HEK293 (cell line): ENCODE measurements around the gene ULBP3.

ENCODE experiments used
- CTCF ChIA-PET: fragments of 350-600 bp; formaldehyde crosslinking; extraction: SDS; loops from one replicate; lab custom pipeline; 2021; ENCODE audit warnings: antibody characterized with exemption; lab: Yijun Ruan, JAX
- POLR2A ChIA-PET: fragments of 300-600 bp; formaldehyde crosslinking; extraction: SDS; loops from one replicate; lab custom pipeline; 2020; ENCODE audit warnings: antibody characterized with exemption, inconsistent platforms; lab: Yijun Ruan, JAX
- H3K27ac ChIP-seq: fragments of 200-500 bp; sonication (Bioruptor generic); 2 replicates; pipeline ENCODE4 v1.5.1; 2014; ENCODE audit warnings: low read depth, low read length, control low read depth, inconsistent platforms; ENCODE audit errors: extremely low read depth
- H3K36me3 ChIP-seq, 2 experiments: fragments of 200-500 bp in 1 of 2; sonication (Bioruptor generic) in 1 of 2; 1 replicate in 1 of 2; 2 replicates in 1 of 2; pipeline ENCODE4 v1.5.1; 2014 to 2017; ENCODE audit warnings: inconsistent platforms in 2 of 2, low read length in 2 of 2; ENCODE audit not compliant: control insufficient read depth in 2 of 2, insufficient read depth in 1 of 2
- H3K4me1 ChIP-seq: fragments of 200-500 bp; sonication (Bioruptor generic); 2 replicates; pipeline ENCODE4 v1.5.1; 2014; ENCODE audit warnings: mild to moderate bottlenecking, low read length, inconsistent platforms; ENCODE audit not compliant: control insufficient read depth, insufficient read depth
- H3K4me3 ChIP-seq: 2 replicates; pipeline ENCODE4 v1.5.1; 2011; ENCODE audit warnings: low read depth, mild to moderate bottlenecking, control low read depth, low read length, moderate library complexity
- H3K9me3 ChIP-seq: fragments of 200-500 bp; sonication (Bioruptor generic); 2 replicates; pipeline ENCODE4 v1.5.1; 2014; ENCODE audit warnings: low read depth, low read length, inconsistent platforms; ENCODE audit not compliant: control insufficient read depth, insufficient read depth
- ATF2 ChIP-seq: fragments of 450-650 bp; formaldehyde crosslinking; IDR thresholded peaks from 2 replicates; pipeline ENCODE4 v1.5.1; 2016; ENCODE audit warnings: missing biosample characterization, missing genetic modification characterization, low read depth
- BCL11B ChIP-seq: fragments of 450-650 bp; formaldehyde crosslinking; IDR thresholded peaks from 2 replicates; pipeline ENCODE4 v1.5.1; 2016; ENCODE audit warnings: low read depth, missing biosample characterization, missing genetic modification characterization
- GLI4 ChIP-seq: fragments of 450-650 bp; formaldehyde crosslinking; IDR thresholded peaks from 2 replicates; pipeline ENCODE4 v1.5.1; 2016; ENCODE audit warnings: missing biosample characterization, missing genetic modification characterization
- SALL2 ChIP-seq: fragments of 450-650 bp; formaldehyde crosslinking; IDR thresholded peaks from 2 replicates; pipeline ENCODE4 v1.5.0; 2017; ENCODE audit warnings: missing biosample characterization, mild to moderate bottlenecking, missing genetic modification characterization, borderline replicate concordance
- TRIM28 ChIP-seq: IDR thresholded peaks from 2 replicates; pipeline ENCODE4 v1.6.1; 2011; ENCODE audit warnings: low read length, control low read depth, borderline replicate concordance
- ZIC2 ChIP-seq: fragments of 450-650 bp; formaldehyde crosslinking; IDR thresholded peaks from 2 replicates; pipeline ENCODE4 v1.5.1; 2016; ENCODE audit warnings: missing biosample characterization, missing genetic modification characterization
- ZNF184 ChIP-seq: fragments of 450-650 bp; IDR thresholded peaks from 2 replicates; pipeline ENCODE4 v1.5.1; 2018; ENCODE audit warnings: missing biosample characterization, mild to moderate bottlenecking, missing genetic modification characterization
- ZNF394 ChIP-seq: fragments of 450-650 bp; formaldehyde crosslinking; IDR thresholded peaks from 2 replicates; pipeline ENCODE4 v1.5.1; 2016; ENCODE audit warnings: missing biosample characterization, missing genetic modification characterization, mild to moderate bottlenecking, moderate library complexity, borderline replicate concordance
- ZNF449 ChIP-seq: fragments of 450-650 bp; formaldehyde crosslinking; IDR thresholded peaks from 2 replicates; pipeline ENCODE4 v1.5.1; 2017; ENCODE audit warnings: missing biosample characterization, mild to moderate bottlenecking, missing genetic modification characterization, moderate library complexity
- ZNF473 ChIP-seq: fragments of 450-650 bp; formaldehyde crosslinking; IDR thresholded peaks from 2 replicates; pipeline ENCODE4 v1.5.1; 2017; ENCODE audit warnings: missing biosample characterization, missing genetic modification characterization
- ZNF529 ChIP-seq: fragments of 450-650 bp; formaldehyde crosslinking; IDR thresholded peaks from 2 replicates; pipeline ENCODE4 v1.5.1; 2017; ENCODE audit warnings: missing genetic modification characterization, missing biosample characterization; ENCODE audit not compliant: insufficient replicate concordance
- ZNF548 ChIP-seq: fragments of 450-650 bp; formaldehyde crosslinking; IDR thresholded peaks from 2 replicates; pipeline ENCODE4 v1.5.1; 2016; ENCODE audit warnings: missing biosample characterization, missing genetic modification characterization
- ZNF585B ChIP-seq: fragments of 450-650 bp; formaldehyde crosslinking; IDR thresholded peaks from 2 replicates; pipeline ENCODE4 v1.5.1; 2016; ENCODE audit warnings: missing biosample characterization, missing genetic modification characterization
- ZNF677 ChIP-seq: fragments of 450-650 bp; IDR thresholded peaks from 2 replicates; pipeline ENCODE4 v1.5.0; 2018; ENCODE audit warnings: missing biosample characterization, mild to moderate bottlenecking, missing genetic modification characterization, moderate library complexity
- ZNF707 ChIP-seq: fragments of 450-650 bp; formaldehyde crosslinking; IDR thresholded peaks from 2 replicates; pipeline ENCODE4 v1.5.1; 2016; ENCODE audit warnings: missing biosample characterization, missing genetic modification characterization
- ZNF76 ChIP-seq: fragments of 450-650 bp; formaldehyde crosslinking; IDR thresholded peaks from 2 replicates; pipeline ENCODE4; 2016; ENCODE audit warnings: low read depth, missing biosample characterization, missing genetic modification characterization, borderline replicate concordance
- ZNF768 ChIP-seq: fragments of 450-650 bp; formaldehyde crosslinking; IDR thresholded peaks from 2 replicates; pipeline ENCODE4 v1.5.1; 2018; ENCODE audit warnings: missing biosample characterization, mild to moderate bottlenecking, missing genetic modification characterization
- ZNF776 ChIP-seq: fragments of 450-650 bp; formaldehyde crosslinking; IDR thresholded peaks from 2 replicates; pipeline ENCODE4 v1.5.0; 2017; ENCODE audit warnings: missing biosample characterization, missing genetic modification characterization, borderline replicate concordance
- ZNF785 ChIP-seq: fragments of 450-650 bp; formaldehyde crosslinking; IDR thresholded peaks from 2 replicates; pipeline ENCODE4 v1.5.1; 2016; ENCODE audit warnings: missing biosample characterization, missing genetic modification characterization
- TF ChIP-seq, protein P1 (sequence below): fragments of 450-650 bp; formaldehyde crosslinking; IDR thresholded peaks from 2 replicates; pipeline ENCODE4 v1.5.1; 2017; ENCODE audit warnings: missing biosample characterization, missing genetic modification characterization

Gene ULBP3

DNA sequence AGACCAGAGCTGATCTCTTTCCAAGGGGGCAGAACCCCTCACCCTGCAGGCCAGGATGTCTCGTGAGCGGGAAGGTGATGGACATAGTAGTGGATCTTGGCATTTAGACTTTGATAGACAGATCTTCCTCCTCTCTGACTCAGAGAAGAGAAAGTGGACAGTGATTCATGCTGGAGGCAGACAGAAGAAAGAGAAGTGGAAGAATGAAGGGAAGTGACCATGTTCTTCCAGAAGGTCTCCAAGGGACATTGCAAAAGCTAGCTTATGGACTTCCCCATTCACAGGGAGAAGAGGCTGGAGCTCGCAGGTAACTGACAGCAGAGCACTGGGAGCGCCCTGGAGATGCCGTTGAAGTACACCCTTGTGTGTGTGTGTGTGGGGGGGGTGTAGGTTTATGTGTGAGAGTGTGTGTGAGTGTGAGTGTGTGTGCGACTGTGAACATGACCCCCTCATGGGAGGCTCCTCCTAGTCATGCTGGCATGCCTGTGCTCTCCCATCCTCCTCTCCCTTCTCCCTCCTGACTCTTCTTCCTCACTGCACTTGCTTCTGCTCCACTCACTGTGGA, 35.6 kb downstream of the ULBP3 start:
- Histone ChIP-seq H3K4me3 (no peak overlapping the region), H3K27ac (no peak overlapping the region), H3K36me3 (no peaks in the 10 kb centered on the region), H3K9me3 (no peaks in the 10 kb centered on the region), H3K4me1 (no peaks in the 10 kb centered on the region)
- POLR2A ChIA-PET = no interaction called here
- TF ChIP-seq ZNF677 (tag by site-specific recombination) = no peak
- TF ChIP-seq, protein P1, sequence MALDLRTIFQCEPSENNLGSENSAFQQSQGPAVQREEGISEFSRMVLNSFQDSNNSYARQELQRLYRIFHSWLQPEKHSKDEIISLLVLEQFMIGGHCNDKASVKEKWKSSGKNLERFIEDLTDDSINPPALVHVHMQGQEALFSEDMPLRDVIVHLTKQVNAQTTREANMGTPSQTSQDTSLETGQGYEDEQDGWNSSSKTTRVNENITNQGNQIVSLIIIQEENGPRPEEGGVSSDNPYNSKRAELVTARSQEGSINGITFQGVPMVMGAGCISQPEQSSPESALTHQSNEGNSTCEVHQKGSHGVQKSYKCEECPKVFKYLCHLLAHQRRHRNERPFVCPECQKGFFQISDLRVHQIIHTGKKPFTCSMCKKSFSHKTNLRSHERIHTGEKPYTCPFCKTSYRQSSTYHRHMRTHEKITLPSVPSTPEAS (tag by site-specific recombination) = peak; percentile 16; the same call in 1 of the 2 replicates
- CTCF ChIA-PET = interaction anchor here (1.2 kb wide), 1 partner anchor 38 kb away, joined by 3 read pairs; no protein-coding TSS in a partner anchor

- Histone ChIP-seq H3K27ac (no peak overlapping the region), H3K4me3 (no peak overlapping the region)
- TF ChIP-seq ATF2 (tag by site-specific recombination) (0 out of 2 replicates have a peak, but pooled peaks have one; percentile 13), ZNF768 (tag by site-specific recombination) (no peak)
- TF ChIP-seq, all 188 proteins: peak for 1
- ChIA-PET CTCF (interaction anchor here (1.2 kb wide), 1 partner anchor 39 kb away, joined by 3 read pairs; no protein-coding TSS in a partner anchor), POLR2A (no interaction called here)
- Histone ChIP-seq H3K4me1 (no peaks in the 10 kb centered on the region), H3K9me3 (no peaks in the 10 kb centered on the region), H3K36me3 (no peaks in the 10 kb centered on the region)
These were observed 36.3 kb downstream of the ULBP3 start for GRCh38 chr6:150032598-150032997.

GRCh38 chr6:150030611-150031010, 38.3 kb downstream of the ULBP3 start:
- CTCF ChIA-PET = interaction anchor here (0.6 to 2.0 kb wide), 6 partner anchors 12 to 285 kb away, joined by 3 to 9 read pairs (median 3); partner anchors contain the start of gene NUP43
- no peaks in the 10 kb centered on the region for H3K4me1 ChIP-seq
- POLR2A ChIA-PET = no interaction called here
- TF ChIP-seq ZNF585B (tag by site-specific recombination) (no peak), ZIC2 (tag by site-specific recombination) (peak; percentile 72)
- no peak overlapping the region for H3K4me3 ChIP-seq
- H3K27ac ChIP-seq = no peak overlapping the region
- no peaks in the 10 kb centered on the region for H3K36me3 ChIP-seq
- H3K9me3 ChIP-seq = no peaks in the 10 kb centered on the region

GRCh38 chr6:150029749-150030148, 39.2 kb downstream of the ULBP3 start:
- CTCF ChIA-PET = interaction anchor here (0.7 to 2.0 kb wide), 4 partner anchors 13 to 284 kb away, joined by 3 to 9 read pairs (median 4); partner anchors contain the start of gene NUP43
- H3K27ac ChIP-seq = no peak overlapping the region
- H3K4me3 ChIP-seq = no peak overlapping the region
- no peaks in the 10 kb centered on the region for H3K4me1 ChIP-seq
- TF ChIP-seq BCL11B (no peak), ZNF776 (tag by site-specific recombination) (no peak), ZNF548 (tag by site-specific recombination) (no peak), ZNF184 (tag by site-specific recombination) (no peak), TRIM28 (no peak), SALL2 (tag by site-specific recombination) (no peak), ZNF394 (tag by site-specific recombination) (no peak), ZNF449 (tag by site-specific recombination) (no peak), ZNF529 (no peak), GLI4 (tag by site-specific recombination) (no peak), ZNF473 (no peak), ZNF785 (tag by site-specific recombination) (no peak), ZNF76 (no peak), ZNF707 (tag by site-specific recombination) (no peak), ZNF585B (tag by site-specific recombination) (no peak)
- TF ChIP-seq, protein P1 (tag by site-specific recombination) = no peak
- POLR2A ChIA-PET = no interaction called here
- H3K9me3 ChIP-seq = no peaks in the 10 kb centered on the region
- H3K36me3 ChIP-seq = no peaks in the 10 kb centered on the region
